DMS79 (cell line): ENCODE results near the gene TARS1.
"Not testable (repeated sequence)": the region's sequence is repeated elsewhere in the genome, so short reads cannot be mapped to it uniquely, and the experiment has no call there.

Experiments used
- DNase-seq: peaks from one replicate; lab custom pipeline; 2025; lab: John Stamatoyannopoulos, UW

Gene TARS1

GRCh38 chr5:33488558-33489355 lies 48.0 kb downstream of the TARS1 start:
- no peak for DNase-seq

GRCh38 chr5:33489481-33490067 lies 48.8 kb downstream of the TARS1 start:
- no peak for DNase-seq

- no peak for DNase-seq
These were observed 49.4 kb downstream of the TARS1 start for GRCh38 chr5:33490071-33490665.

GRCh38 chr5:33491941-33492340 lies 51.2 kb downstream of the TARS1 start:
- DNase-seq: no peak

- no peak for DNase-seq
These were observed 53.7 kb downstream of the TARS1 start for GRCh38 chr5:33494466-33494865.

- no peak for DNase-seq
These were observed 60.5 kb downstream of the TARS1 start for GRCh38 chr5:33501260-33501659.

- DNase-seq: no peak
These were observed 61.1 kb downstream of the TARS1 start for GRCh38 chr5:33501899-33502298.

GRCh38 chr5:33504570-33504969 lies 63.8 kb downstream of the TARS1 start:
- DNase-seq: no peak

GRCh38 chr5:33507426-33507825 lies 66.7 kb downstream of the TARS1 start:
- DNase-seq: no peak

- no peak for DNase-seq
These were observed 68.3 kb downstream of the TARS1 start for GRCh38 chr5:33509036-33509435.

GRCh38 chr5:33513462-33514185 lies 72.9 kb downstream of the TARS1 start:
- DNase-seq: no peak

- not testable (repeated sequence) for DNase-seq
These were observed 74.6 kb downstream of the TARS1 start for GRCh38 chr5:33515366-33515765.

GRCh38 chr5:33516421-33516820 lies 75.7 kb downstream of the TARS1 start:
- DNase-seq: no peak
